GM21786 (cell line): ENCODE data around the gene ENTPD7.
A peak's percentile ranks its signal among the peaks of the same experiment; 100 is the strongest.
"Not testable (repeated sequence)": the region's sequence is repeated elsewhere in the genome, so short reads cannot be mapped to it uniquely, and the experiment has no call there.

Source experiments
- ATAC-seq: cut with Tn5 transposase; IDR thresholded peaks from one replicate; pipeline ENCODE4 v1.9.1; 2021; ENCODE audit not compliant: unreplicated experiment

ENTPD7 gene

GRCh38 chr10:99682752-99683151 is 23.4 kb downstream of the ENTPD7 start:
- ATAC-seq = no peak

GRCh38 chr10:99685597-99685967 is 26.3 kb downstream of the ENTPD7 start:
- ATAC-seq = peak; percentile 98

- ATAC-seq = no peak
Observed at GRCh38 chr10:99689461-99689860, 30.2 kb downstream of the ENTPD7 start.

- no peak for ATAC-seq
Observed at GRCh38 chr10:99693933-99694583, 34.7 kb downstream of the ENTPD7 start.

- ATAC-seq = no peak
Observed at GRCh38 chr10:99695761-99696160, 36.5 kb downstream of the ENTPD7 start.

GRCh38 chr10:99698504-99699080 is 39.3 kb downstream of the ENTPD7 start:
- ATAC-seq = no peak

GRCh38 chr10:99700649-99701048 is 41.3 kb downstream of the ENTPD7 start:
- ATAC-seq = no peak

GRCh38 chr10:99708428-99709012 is 49.2 kb downstream of the ENTPD7 start:
- no peak for ATAC-seq

- peak; percentile 89 for ATAC-seq
Observed at GRCh38 chr10:99709480-99710229, 50.3 kb downstream of the ENTPD7 start.

GRCh38 chr10:99711129-99711719 is 51.9 kb downstream of the ENTPD7 start:
- ATAC-seq = peak; percentile 53

- no peak for ATAC-seq
Observed at GRCh38 chr10:99714446-99714845, 55.1 kb downstream of the ENTPD7 start.

- no peak for ATAC-seq
Observed at GRCh38 chr10:99720387-99720786, 61.1 kb downstream of the ENTPD7 start.

GRCh38 chr10:99730026-99730425 is 70.7 kb downstream of the ENTPD7 start:
- no peak for ATAC-seq

- no peak for ATAC-seq
Observed at GRCh38 chr10:99731306-99732032, 72.2 kb downstream of the ENTPD7 start.

- peak; percentile 86 for ATAC-seq
Observed at GRCh38 chr10:99732033-99732842, 72.9 kb downstream of the ENTPD7 start, which contains the start of the genes COX15 and CUTC. Gene COX15 (minus strand): TSS chr10:99732127. CDS start chr10:99732049, 78 bp downstream. Gene CUTC (plus strand): TSS chr10:99732234. CDS start chr10:99732349, 115 bp downstream.

GRCh38 chr10:99733366-99733765 is 74.1 kb downstream of the ENTPD7 start:
- ATAC-seq = no peak

GRCh38 chr10:99734111-99734510 is 74.8 kb downstream of the ENTPD7 start:
- not testable (repeated sequence) for ATAC-seq

GRCh38 chr10:99740260-99740659 is 81.0 kb downstream of the ENTPD7 start:
- ATAC-seq = no peak

- ATAC-seq = no peak
Observed at GRCh38 chr10:99740933-99741559, 81.7 kb downstream of the ENTPD7 start.
